GM12891 (cell line): ENCODE results near the gene NF1.

Source experiments
- POLR2A ChIP-seq: IDR thresholded peaks from 2 replicates; pipeline ENCODE4 v1.6.1; 2011; ENCODE audit warnings: low read depth, low read length, control low read depth
- POLR2AphosphoS5 ChIP-seq: IDR thresholded peaks from 2 replicates; pipeline ENCODE4 v1.6.1; 2011; ENCODE audit warnings: low read depth, low read length, control low read depth
- SPI1 ChIP-seq: IDR thresholded peaks from 2 replicates; pipeline ENCODE4 v1.6.1; 2011; ENCODE audit warnings: low read depth, low read length, control low read depth

GRCh38 chr17:31211352-31212012 lies 116.7 kb downstream of the NF1 start:
- TF ChIP-seq POLR2A (no peak), POLR2AphosphoS5 (no peak), SPI1 (no peak)
